ENCODE results near the gene PARP6. TPM values are rescaled to one million over a fixed set of nuclear protein-coding genes. Genes with fewer than 3 reads are reported as not detected.
A peak's percentile ranks its signal among the peaks of the same experiment; 100 is the strongest.

PARP6 gene
- total and polyA plus RNA-seq, 3 experiments from 2014 or later: 30.0 to 63.9 (median 59.4) TPM

GRCh38 chr15:72313448-72313840 lies 41.1 kb upstream of the PARP6 start:
- Histone ChIP-seq H3K4me3 (ENCODE audit: low read length) (no peak overlapping the region), H3K4me1 (ENCODE audit: insufficient read depth, low read length) (no peaks in the 10 kb centered on the region), H3K9me3 (ENCODE audit: low read length) (no peaks in the 10 kb centered on the region), H3K27me3 (ENCODE audit: insufficient read depth, low read length, poor library complexity, severe bottlenecking) (no peaks in the 10 kb centered on the region), H3K27ac (ENCODE audit: low read depth, low read length) (no peak overlapping the region), H3K36me3 (ENCODE audit: insufficient read depth, low read length) (no peaks in the 10 kb centered on the region)
- Mint-ChIP-seq H3K27ac (no peak overlapping the region), H3K4me1 (peaks cover 0 to under 1% (median under 1%) of the 10 kb centered on the region in 3 donors), H3K9me3 (no peaks in the 10 kb centered on the region), H3K4me3 (no peak overlapping the region), H3K36me3 (peaks cover 0 to 3% (median 0%) of the 10 kb centered on the region in 3 donors), H3K27me3 (peaks cover 0 to 3% of the 10 kb centered on the region in 2 donors)
- POLR2A ChIA-PET: interaction anchor here (0.8 kb wide), 1 partner anchor 63 kb away, joined by 3 read pairs; no protein-coding TSS in a partner anchor
- no peak for DNase-seq
- CTCF ChIA-PET: interaction anchor here (0.9 to 1.9 kb wide), 8 partner anchors 11 to 357 kb away, joined by 3 to 15 read pairs (median 3); no protein-coding TSS in a partner anchor

GRCh38 chr15:72312605-72313447 lies 40.5 kb upstream of the PARP6 start:
- Mint-ChIP-seq H3K27ac (peak overlapping the region in 1 of 8 donors; percentile 36), H3K4me3 (no peak overlapping the region), H3K9me3 (no peaks in the 10 kb centered on the region), H3K4me1 (no peaks in the 10 kb centered on the region), H3K36me3 (peaks cover 0 to 3% (median 0%) of the 10 kb centered on the region in 3 donors), H3K27me3 (peaks cover 0 to 3% of the 10 kb centered on the region in 2 donors)
- DNase-seq: peak; percentile 33 to 73 (median 45)
- Histone ChIP-seq H3K9me3 (ENCODE audit: low read length) (no peaks in the 10 kb centered on the region), H3K36me3 (ENCODE audit: insufficient read depth, low read length) (no peaks in the 10 kb centered on the region), H3K27me3 (ENCODE audit: insufficient read depth, low read length, poor library complexity, severe bottlenecking) (no peaks in the 10 kb centered on the region), H3K4me3 (ENCODE audit: low read length) (no peak overlapping the region), H3K4me1 (ENCODE audit: insufficient read depth, low read length) (no peaks in the 10 kb centered on the region), H3K27ac (ENCODE audit: low read depth, low read length) (no peak overlapping the region)
- ChIA-PET CTCF (interaction anchor here (0.7 to 1.9 kb wide), 14 partner anchors 10 to 358 kb away, joined by 3 to 15 read pairs (median 3); partner anchors contain the start of gene HEXA), POLR2A (interaction anchor here (0.8 kb wide), 1 partner anchor 64 kb away, joined by 3 read pairs; no protein-coding TSS in a partner anchor)

GRCh38 chr15:72307026-72307425 lies 34.7 kb upstream of the PARP6 start:
- Histone ChIP-seq H3K27ac (ENCODE audit: low read depth, low read length) (no peak overlapping the region), H3K4me1 (ENCODE audit: insufficient read depth, low read length) (peaks cover 4% of the 10 kb centered on the region), H3K4me3 (ENCODE audit: low read length) (no peak overlapping the region), H3K36me3 (ENCODE audit: insufficient read depth, low read length) (no peaks in the 10 kb centered on the region), H3K27me3 (ENCODE audit: insufficient read depth, low read length, poor library complexity, severe bottlenecking) (no peaks in the 10 kb centered on the region), H3K9me3 (ENCODE audit: low read length) (no peaks in the 10 kb centered on the region)
- ChIA-PET CTCF (no interaction called here), POLR2A (no interaction called here)
- Mint-ChIP-seq H3K27ac (peak overlapping the region in 7 of 8 donors; percentile 11 to 89 (median 72)), H3K4me3 (peak overlapping the region in 1 of 7 donors; percentile 75), H3K27me3 (peaks cover 0 to 3% of the 10 kb centered on the region in 2 donors), H3K4me1 (peaks cover 9 to 11% (median 10%) of the 10 kb centered on the region in 3 donors), H3K9me3 (no peaks in the 10 kb centered on the region), H3K36me3 (peaks cover 0 to 1% (median 0%) of the 10 kb centered on the region in 3 donors)
- no peak for DNase-seq

- Histone ChIP-seq H3K36me3 (ENCODE audit: insufficient read depth, low read length) (no peaks in the 10 kb centered on the region), H3K9me3 (ENCODE audit: low read length) (no peaks in the 10 kb centered on the region), H3K4me1 (ENCODE audit: insufficient read depth, low read length) (peaks cover 4% of the 10 kb centered on the region), H3K27ac (ENCODE audit: low read depth, low read length) (no peak overlapping the region), H3K4me3 (ENCODE audit: low read length) (no peak overlapping the region), H3K27me3 (ENCODE audit: insufficient read depth, low read length, poor library complexity, severe bottlenecking) (no peaks in the 10 kb centered on the region)
- peaks cover 0 to 3% of the 10 kb centered on the region in 2 donors for H3K27me3 Mint-ChIP-seq
- H3K4me3 Mint-ChIP-seq: peak overlapping the region in 2 of 7 donors; percentile 19 to 63
- ChIA-PET POLR2A (no interaction called here), CTCF (interaction anchor here (0.8 kb wide), 1 partner anchor 111 kb away, joined by 3 read pairs; no protein-coding TSS in a partner anchor)
- peaks cover 9 to 11% (median 10%) of the 10 kb centered on the region in 3 donors for H3K4me1 Mint-ChIP-seq
- no peaks in the 10 kb centered on the region for H3K9me3 Mint-ChIP-seq
- peak; percentile 20 to 80 (median 50) for DNase-seq
- H3K27ac Mint-ChIP-seq: peak overlapping the region; percentile 51 to 90 (median 85)
- peaks cover 0 to 1% (median 0%) of the 10 kb centered on the region in 3 donors for H3K36me3 Mint-ChIP-seq
Observed at GRCh38 chr15:72306211-72306785, 33.9 kb upstream of the PARP6 start.

GRCh38 chr15:72304596-72304995 lies 32.2 kb upstream of the PARP6 start:
- peaks cover 0 to 3% (median 0%) of the 10 kb centered on the region in 3 donors for H3K36me3 Mint-ChIP-seq
- peaks cover 4% of the 10 kb centered on the region for H3K4me1 ChIP-seq (ENCODE audit: insufficient read depth, low read length)
- H3K27me3 ChIP-seq (ENCODE audit: insufficient read depth, low read length, poor library complexity, severe bottlenecking): no peaks in the 10 kb centered on the region
- no peaks in the 10 kb centered on the region for H3K9me3 ChIP-seq (ENCODE audit: low read length)
- H3K27me3 Mint-ChIP-seq: no peaks in the 10 kb centered on the region
- no peak overlapping the region for H3K27ac ChIP-seq (ENCODE audit: low read depth, low read length)
- H3K4me1 Mint-ChIP-seq: peaks cover 9 to 11% (median 10%) of the 10 kb centered on the region in 3 donors
- peak overlapping the region in 4 of 8 donors; percentile 32 to 86 (median 62) for H3K27ac Mint-ChIP-seq
- no peak overlapping the region for H3K4me3 ChIP-seq (ENCODE audit: low read length)
- no peak for DNase-seq
- H3K36me3 ChIP-seq (ENCODE audit: insufficient read depth, low read length): no peaks in the 10 kb centered on the region
- ChIA-PET POLR2A (no interaction called here), CTCF (no interaction called here)
- H3K4me3 Mint-ChIP-seq: no peak overlapping the region
- H3K9me3 Mint-ChIP-seq: no peaks in the 10 kb centered on the region

GRCh38 chr15:72302955-72303354 lies 30.6 kb upstream of the PARP6 start:
- peak overlapping the region in 3 of 8 donors; percentile 50 to 72 (median 54) for H3K27ac Mint-ChIP-seq
- H3K4me1 Mint-ChIP-seq: peaks cover 9 to 11% (median 10%) of the 10 kb centered on the region in 3 donors
- no peak overlapping the region for H3K4me3 ChIP-seq (ENCODE audit: low read length)
- no peak for DNase-seq
- no peaks in the 10 kb centered on the region for H3K27me3 ChIP-seq (ENCODE audit: insufficient read depth, low read length, poor library complexity, severe bottlenecking)
- H3K36me3 Mint-ChIP-seq: peaks cover 0 to 4% (median 0%) of the 10 kb centered on the region in 3 donors
- H3K27me3 Mint-ChIP-seq: no peaks in the 10 kb centered on the region
- ChIA-PET CTCF (interaction anchor here (1.2 kb wide), 1 partner anchor 10 kb away, joined by 4 read pairs; no protein-coding TSS in a partner anchor), POLR2A (no interaction called here)
- H3K4me1 ChIP-seq (ENCODE audit: insufficient read depth, low read length): peaks cover 4% of the 10 kb centered on the region
- no peak overlapping the region for H3K4me3 Mint-ChIP-seq
- no peaks in the 10 kb centered on the region for H3K36me3 ChIP-seq (ENCODE audit: insufficient read depth, low read length)
- no peaks in the 10 kb centered on the region for H3K9me3 ChIP-seq (ENCODE audit: low read length)
- no peaks in the 10 kb centered on the region for H3K9me3 Mint-ChIP-seq
- H3K27ac ChIP-seq (ENCODE audit: low read depth, low read length): no peak overlapping the region

GRCh38 chr15:72289597-72290325 lies 17.4 kb upstream of the PARP6 start:
- H3K27ac Mint-ChIP-seq: no peak overlapping the region
- H3K36me3 Mint-ChIP-seq: peaks cover 0 to 3% (median 0%) of the 10 kb centered on the region in 3 donors
- no peak for DNase-seq
- H3K36me3 ChIP-seq (ENCODE audit: insufficient read depth, low read length): no peaks in the 10 kb centered on the region
- H3K4me3 Mint-ChIP-seq: no peak overlapping the region
- H3K9me3 ChIP-seq (ENCODE audit: low read length): no peaks in the 10 kb centered on the region
- no peak overlapping the region for H3K4me3 ChIP-seq (ENCODE audit: low read length)
- H3K27me3 ChIP-seq (ENCODE audit: insufficient read depth, low read length, poor library complexity, severe bottlenecking): no peaks in the 10 kb centered on the region
- H3K4me1 Mint-ChIP-seq: no peaks in the 10 kb centered on the region
- H3K27ac ChIP-seq (ENCODE audit: low read depth, low read length): no peak overlapping the region
- ChIA-PET CTCF (no interaction called here), POLR2A (no interaction called here)
- H3K27me3 Mint-ChIP-seq: no peaks in the 10 kb centered on the region
- H3K9me3 Mint-ChIP-seq: no peaks in the 10 kb centered on the region
- H3K4me1 ChIP-seq (ENCODE audit: insufficient read depth, low read length): no peaks in the 10 kb centered on the region
